ENCODE data around the gene SYNDIG1. TPM values are rescaled to one million over a fixed set of nuclear protein-coding genes. Genes with fewer than 3 reads are reported as not detected.

Gene SYNDIG1
- total and polyA plus RNA-seq, 2 donors (not counting 1 experiment from before 2014, with no cell fraction given) = not detected

DNA sequence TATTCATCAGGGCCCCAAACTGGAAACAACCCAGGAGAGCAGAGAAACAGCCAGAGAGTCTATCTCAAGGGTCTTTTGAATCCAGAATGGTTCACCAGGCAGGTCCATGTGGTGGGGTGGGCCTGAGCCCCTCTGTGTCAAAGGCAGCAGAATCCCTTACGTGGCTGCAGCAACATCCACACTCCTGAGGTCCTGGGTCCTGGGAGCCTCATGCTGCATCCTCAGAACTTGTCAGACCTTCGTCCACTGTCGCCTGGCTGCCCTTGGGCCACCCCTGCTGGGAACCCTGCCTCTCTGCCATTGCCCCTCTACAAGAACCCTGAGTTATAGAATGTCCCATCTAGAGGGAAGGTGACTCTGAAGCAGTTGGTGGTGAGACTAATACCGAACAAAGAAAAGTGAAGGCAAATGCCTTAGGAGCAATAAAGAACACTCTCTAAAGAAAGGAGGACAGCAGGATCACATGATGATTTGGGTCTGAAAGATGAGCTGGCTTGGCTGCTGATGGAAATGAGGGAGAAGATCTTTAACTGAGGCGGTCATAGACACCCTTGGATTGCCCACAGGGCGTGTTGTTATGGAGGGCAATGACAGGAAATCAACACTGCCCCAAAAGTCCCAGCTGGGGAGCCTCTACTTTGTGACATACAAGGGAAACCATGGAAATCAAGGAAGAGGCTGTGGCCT lies 161.2 kb downstream of the SYNDIG1 start:
- Histone ChIP-seq H4K20me1 (ENCODE audit: control insufficient read depth, insufficient read depth, low read length, poor library complexity, severe bottlenecking) (no peaks in the 10 kb centered on the region), H3K79me2 (ENCODE audit: control insufficient read depth, insufficient read depth, low read length) (no peaks in the 10 kb centered on the region), H3K27ac (ENCODE audit: low read length in 2 of 2) (no peak overlapping the region), H3K9me3 (ENCODE audit: control extremely low read depth in 1 of 3, control insufficient read depth in 2 of 3, insufficient read depth in 1 of 3, low read length in 2 of 3) (no peaks in the 10 kb centered on the region), H3K9ac (ENCODE audit: low read length) (no peak overlapping the region), H3K4me3 (ENCODE audit: control extremely low read depth in 1 of 5, extremely low read depth in 1 of 5, insufficient read depth in 1 of 5, low read depth in 2 of 5, low read length in 4 of 5) (no peak overlapping the region), H2AFZ (ENCODE audit: insufficient read depth, low read depth, low read length, poor library complexity, severe bottlenecking) (no peak overlapping the region), H3K36me3 (replicated peaks in 1 of 2; ENCODE audit: control extremely low read depth in 1 of 2, control insufficient read depth in 1 of 2, extremely low read depth in 1 of 2, insufficient read depth in 2 of 2, low read length in 1 of 2) (no peaks in the 10 kb centered on the region), H3K4me1 (ENCODE audit: control insufficient read depth in 2 of 2, insufficient read depth in 2 of 2, low read length in 2 of 2) (no peaks in the 10 kb centered on the region), H3K4me2 (replicated peaks; ENCODE audit: low read depth, low read length, poor library complexity, severe bottlenecking) (no peak overlapping the region), H3K27me3 (replicated peaks in 1 of 4; ENCODE audit: control extremely low read depth in 1 of 4, control insufficient read depth in 3 of 4, insufficient read depth in 4 of 4, low read length in 3 of 4) (no peaks in the 10 kb centered on the region)
- intact Hi-C loops (cut with micrococcal nuclease) = no loop called here
- ChIA-PET CTCF (no interaction called here), POLR2A (no interaction called here)
- DNase-seq (no peak), ATAC-seq (ENCODE audit: low read depth) (no peak)
- 89% methylated on average over 4 of the region's 6 CpGs for WGBS (ENCODE audit: insufficient coverage)
- Mint-ChIP-seq H3K4me1 (peaks cover 4% of the 10 kb centered on the region), H3K9me3 (ENCODE audit: insufficient read depth) (no peaks in the 10 kb centered on the region), H3K27me3 (no peaks in the 10 kb centered on the region), H3K27ac (no peak overlapping the region), H3K4me3 (no peak overlapping the region)
- TF ChIP-seq, protein P1, sequence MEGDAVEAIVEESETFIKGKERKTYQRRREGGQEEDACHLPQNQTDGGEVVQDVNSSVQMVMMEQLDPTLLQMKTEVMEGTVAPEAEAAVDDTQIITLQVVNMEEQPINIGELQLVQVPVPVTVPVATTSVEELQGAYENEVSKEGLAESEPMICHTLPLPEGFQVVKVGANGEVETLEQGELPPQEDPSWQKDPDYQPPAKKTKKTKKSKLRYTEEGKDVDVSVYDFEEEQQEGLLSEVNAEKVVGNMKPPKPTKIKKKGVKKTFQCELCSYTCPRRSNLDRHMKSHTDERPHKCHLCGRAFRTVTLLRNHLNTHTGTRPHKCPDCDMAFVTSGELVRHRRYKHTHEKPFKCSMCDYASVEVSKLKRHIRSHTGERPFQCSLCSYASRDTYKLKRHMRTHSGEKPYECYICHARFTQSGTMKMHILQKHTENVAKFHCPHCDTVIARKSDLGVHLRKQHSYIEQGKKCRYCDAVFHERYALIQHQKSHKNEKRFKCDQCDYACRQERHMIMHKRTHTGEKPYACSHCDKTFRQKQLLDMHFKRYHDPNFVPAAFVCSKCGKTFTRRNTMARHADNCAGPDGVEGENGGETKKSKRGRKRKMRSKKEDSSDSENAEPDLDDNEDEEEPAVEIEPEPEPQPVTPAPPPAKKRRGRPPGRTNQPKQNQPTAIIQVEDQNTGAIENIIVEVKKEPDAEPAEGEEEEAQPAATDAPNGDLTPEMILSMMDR (IDR thresholded peaks at IDR 0.05) = no peak
- no peak for TF ChIP-seq EZH2 (IDR thresholded peaks at IDR 0.05; ENCODE audit: borderline replicate concordance, insufficient read depth, low read depth, low read length, poor library complexity, severe bottlenecking)

DNA sequence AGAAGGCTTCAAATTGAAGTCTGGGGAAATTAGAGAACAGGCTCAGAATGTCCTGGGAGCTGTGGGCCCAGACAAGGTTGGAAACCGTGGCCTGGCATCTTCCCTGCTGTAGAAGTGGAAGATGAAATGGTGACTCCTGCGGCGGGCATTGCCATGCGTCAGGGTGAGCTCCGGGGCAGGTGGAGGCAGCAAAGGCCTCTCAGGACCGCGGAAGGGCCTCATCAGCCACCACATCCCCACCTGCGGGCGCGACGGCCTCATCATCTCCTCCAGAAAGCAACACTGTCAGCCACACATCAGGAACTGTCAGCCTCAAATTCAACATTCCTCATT lies 161.7 kb downstream of the SYNDIG1 start:
- Histone ChIP-seq H3K9ac (ENCODE audit: low read length) (no peak overlapping the region), H3K4me1 (ENCODE audit: control insufficient read depth in 2 of 2, insufficient read depth in 2 of 2, low read length in 2 of 2) (no peaks in the 10 kb centered on the region), H4K20me1 (ENCODE audit: control insufficient read depth, insufficient read depth, low read length, poor library complexity, severe bottlenecking) (no peaks in the 10 kb centered on the region), H3K79me2 (ENCODE audit: control insufficient read depth, insufficient read depth, low read length) (no peaks in the 10 kb centered on the region), H3K36me3 (replicated peaks in 1 of 2; ENCODE audit: control extremely low read depth in 1 of 2, control insufficient read depth in 1 of 2, extremely low read depth in 1 of 2, insufficient read depth in 2 of 2, low read length in 1 of 2) (no peaks in the 10 kb centered on the region), H3K27ac (ENCODE audit: low read length in 2 of 2) (no peak overlapping the region), H3K4me2 (replicated peaks; ENCODE audit: low read depth, low read length, poor library complexity, severe bottlenecking) (no peak overlapping the region), H3K4me3 (ENCODE audit: control extremely low read depth in 1 of 5, extremely low read depth in 1 of 5, insufficient read depth in 1 of 5, low read depth in 2 of 5, low read length in 4 of 5) (no peak overlapping the region), H2AFZ (ENCODE audit: insufficient read depth, low read depth, low read length, poor library complexity, severe bottlenecking) (no peak overlapping the region), H3K9me3 (ENCODE audit: control extremely low read depth in 1 of 3, control insufficient read depth in 2 of 3, insufficient read depth in 1 of 3, low read length in 2 of 3) (no peaks in the 10 kb centered on the region), H3K27me3 (replicated peaks in 1 of 4; ENCODE audit: control extremely low read depth in 1 of 4, control insufficient read depth in 3 of 4, insufficient read depth in 4 of 4, low read length in 3 of 4) (no peaks in the 10 kb centered on the region)
- no peaks in the 10 kb centered on the region for H3K27me3 Mint-ChIP-seq
- DNase-seq (no peak), ATAC-seq (ENCODE audit: low read depth) (no peak)
- WGBS (ENCODE audit: insufficient coverage) = 90% methylated on average over 7 of the region's 11 CpGs
- H3K9me3 Mint-ChIP-seq (ENCODE audit: insufficient read depth) = no peaks in the 10 kb centered on the region
- ChIA-PET POLR2A (no interaction called here), CTCF (no interaction called here)
- intact Hi-C loops (cut with micrococcal nuclease) = no loop called here
- H3K4me3 Mint-ChIP-seq = no peak overlapping the region
- H3K27ac Mint-ChIP-seq = no peak overlapping the region
- peaks cover 4% of the 10 kb centered on the region for H3K4me1 Mint-ChIP-seq
- TF ChIP-seq, protein P1 (IDR thresholded peaks at IDR 0.05) = no peak
- no peak for TF ChIP-seq EZH2 (IDR thresholded peaks at IDR 0.05; ENCODE audit: borderline replicate concordance, insufficient read depth, low read depth, low read length, poor library complexity, severe bottlenecking)
